ENCODE data around the gene SPATC1L. TPM values are rescaled to one million over a fixed set of nuclear protein-coding genes. Genes with fewer than 3 reads are reported as not detected.

Gene SPATC1L
- polyA plus RNA-seq, 2 of the 4 experiments (the other 2 are of a cell fraction): 0.14 TPM; not detected in 1

DNA sequence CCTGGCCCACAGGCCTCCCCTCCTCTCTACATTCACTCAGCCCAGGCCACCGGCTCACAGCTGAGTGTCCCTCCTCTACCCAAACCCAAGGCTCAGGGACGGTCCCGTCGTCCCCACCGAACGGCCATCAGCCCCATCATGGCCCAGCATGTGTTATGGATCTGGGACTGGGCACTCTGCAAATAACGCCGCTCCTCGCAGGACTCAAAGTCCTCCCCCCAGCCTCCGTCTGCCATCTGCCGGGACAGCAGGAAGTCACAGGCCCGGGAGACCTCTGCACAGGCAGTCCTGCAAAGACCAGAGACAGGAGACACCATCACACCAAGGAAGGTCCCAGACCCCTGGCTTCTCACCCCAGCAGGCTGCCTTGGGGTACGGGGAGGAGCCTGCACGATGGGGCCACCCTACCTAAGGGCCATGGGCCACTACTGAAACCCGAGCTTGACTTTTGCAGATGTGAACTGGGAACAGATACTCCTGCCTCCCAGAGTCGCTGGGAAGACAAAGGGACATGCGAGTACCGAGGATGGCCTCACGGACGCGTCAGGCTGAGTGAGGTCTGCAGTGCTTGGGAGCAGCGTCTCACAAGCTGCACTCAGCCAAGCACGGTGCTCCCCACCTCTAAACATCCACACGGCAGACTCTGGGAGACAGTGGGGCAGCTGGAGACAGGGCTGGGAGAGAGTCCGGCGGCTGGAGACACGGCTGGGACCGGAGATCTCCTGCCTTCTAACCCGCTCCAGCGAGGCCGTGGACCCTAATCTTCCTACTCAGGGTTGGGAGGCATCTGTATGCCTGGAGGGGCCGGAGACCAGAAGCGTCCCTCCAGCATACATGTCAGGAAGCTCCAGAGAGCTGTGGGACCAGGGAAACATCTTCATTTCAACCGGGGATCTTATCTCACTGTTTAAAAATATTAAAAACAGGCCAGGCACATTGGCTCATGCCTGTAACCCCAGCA lies 10.4 kb upstream of the SPATC1L start:
- TF ChIP-seq HDAC2 (IDR thresholded peaks at IDR 0.05): no peak
- TF ChIP-seq NPAS2 (CRISPR knock-in tag; IDR thresholded peaks at IDR 0.05; ENCODE audit: borderline replicate concordance): no peak
- no peak for TF ChIP-seq CBX8 (IDR thresholded peaks at IDR 0.05)
- no peak for TF ChIP-seq RAD21 (conservative IDR thresholded peaks at IDR 0.05 in 1 of 2, IDR thresholded peaks at IDR 0.05 in 1 of 2)
- TF ChIP-seq SMC3 (IDR thresholded peaks at IDR 0.05): no peak
- TF ChIP-seq FOSB (CRISPR knock-in tag; IDR thresholded peaks at IDR 0.05): no peak
- no peak for TF ChIP-seq JUN (IDR thresholded peaks at IDR 0.05)
- no peak for TF ChIP-seq JUNB (IDR thresholded peaks at IDR 0.05)
- no peak for TF ChIP-seq HES2 (IDR thresholded peaks at IDR 0.05)
- TF ChIP-seq, protein P1, sequence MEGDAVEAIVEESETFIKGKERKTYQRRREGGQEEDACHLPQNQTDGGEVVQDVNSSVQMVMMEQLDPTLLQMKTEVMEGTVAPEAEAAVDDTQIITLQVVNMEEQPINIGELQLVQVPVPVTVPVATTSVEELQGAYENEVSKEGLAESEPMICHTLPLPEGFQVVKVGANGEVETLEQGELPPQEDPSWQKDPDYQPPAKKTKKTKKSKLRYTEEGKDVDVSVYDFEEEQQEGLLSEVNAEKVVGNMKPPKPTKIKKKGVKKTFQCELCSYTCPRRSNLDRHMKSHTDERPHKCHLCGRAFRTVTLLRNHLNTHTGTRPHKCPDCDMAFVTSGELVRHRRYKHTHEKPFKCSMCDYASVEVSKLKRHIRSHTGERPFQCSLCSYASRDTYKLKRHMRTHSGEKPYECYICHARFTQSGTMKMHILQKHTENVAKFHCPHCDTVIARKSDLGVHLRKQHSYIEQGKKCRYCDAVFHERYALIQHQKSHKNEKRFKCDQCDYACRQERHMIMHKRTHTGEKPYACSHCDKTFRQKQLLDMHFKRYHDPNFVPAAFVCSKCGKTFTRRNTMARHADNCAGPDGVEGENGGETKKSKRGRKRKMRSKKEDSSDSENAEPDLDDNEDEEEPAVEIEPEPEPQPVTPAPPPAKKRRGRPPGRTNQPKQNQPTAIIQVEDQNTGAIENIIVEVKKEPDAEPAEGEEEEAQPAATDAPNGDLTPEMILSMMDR (IDR thresholded peaks at IDR 0.05): no peak
- TF ChIP-seq ELK1 (IDR thresholded peaks at IDR 0.05; ENCODE audit: low read depth, low read length): no peak
- no peak for TF ChIP-seq FOSL2 (IDR thresholded peaks at IDR 0.05)
- TF ChIP-seq FOSL2 (CRISPR knock-in tag; IDR thresholded peaks at IDR 0.05): no peak
- no peak for TF ChIP-seq CEBPB (IDR thresholded peaks at IDR 0.05)
- TF ChIP-seq EHF (CRISPR knock-in tag; IDR thresholded peaks at IDR 0.05): no peak
- no peak for FAIRE-seq
- Histone ChIP-seq H3K9me3 (no peaks in the 10 kb centered on the region), H3K27ac (no peak overlapping the region), H3K4me2 (no peak overlapping the region), H3K4me1 (no peaks in the 10 kb centered on the region), H3K4me3 (no peak overlapping the region)
- no peak for ATAC-seq
- ChIA-PET CTCF (interaction anchor here (1.2 to 1.5 kb wide), 2 partner anchors 41 to 51 kb away, joined by 3 to 5 read pairs; no protein-coding TSS in a partner anchor), POLR2A (no interaction called here)
- WGBS (ENCODE audit: missing lambda C conversion rate): 94% methylated on average over 26 of the region's 34 CpGs
- DNase-seq (ENCODE audit: low read depth in 1 of 2, low spot score in 1 of 2): no peak

GRCh38 chr21:46193829-46194373 lies 9.6 kb upstream of the SPATC1L start:
- Histone ChIP-seq H3K4me3 (no peak overlapping the region), H3K4me2 (no peak overlapping the region), H3K4me1 (peaks cover 2% of the 10 kb centered on the region; the same call in 2 of the 3 replicates), H3K27ac (no peak overlapping the region), H3K9me3 (no peaks in the 10 kb centered on the region)
- no peak for ATAC-seq
- no peak for TF ChIP-seq HOXB5 (CRISPR knock-in tag; IDR thresholded peaks at IDR 0.05)
- TF ChIP-seq POLR2A (IDR thresholded peaks at IDR 0.05; ENCODE audit: low read length): no peak
- TF ChIP-seq, protein P2, sequence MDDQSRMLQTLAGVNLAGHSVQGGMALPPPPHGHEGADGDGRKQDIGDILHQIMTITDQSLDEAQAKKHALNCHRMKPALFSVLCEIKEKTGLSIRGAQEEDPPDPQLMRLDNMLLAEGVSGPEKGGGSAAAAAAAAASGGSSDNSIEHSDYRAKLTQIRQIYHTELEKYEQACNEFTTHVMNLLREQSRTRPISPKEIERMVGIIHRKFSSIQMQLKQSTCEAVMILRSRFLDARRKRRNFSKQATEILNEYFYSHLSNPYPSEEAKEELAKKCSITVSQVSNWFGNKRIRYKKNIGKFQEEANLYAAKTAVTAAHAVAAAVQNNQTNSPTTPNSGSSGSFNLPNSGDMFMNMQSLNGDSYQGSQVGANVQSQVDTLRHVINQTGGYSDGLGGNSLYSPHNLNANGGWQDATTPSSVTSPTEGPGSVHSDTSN (IDR thresholded peaks at IDR 0.05): no peak
- no peak for TF ChIP-seq EHF (CRISPR knock-in tag; IDR thresholded peaks at IDR 0.05)
- no peak for TF ChIP-seq MAX (IDR thresholded peaks at IDR 0.05)
- TF ChIP-seq HOXA7 (CRISPR knock-in tag; IDR thresholded peaks at IDR 0.05): no peak
- TF ChIP-seq EHMT2 (IDR thresholded peaks at IDR 0.05; ENCODE audit: low read depth): no peak
- WGBS (ENCODE audit: missing lambda C conversion rate): 93% methylated on average over 6 of the region's 10 CpGs
- ChIA-PET CTCF (interaction anchor here (1.2 kb wide), 1 partner anchor 40 kb away, joined by 3 read pairs; no protein-coding TSS in a partner anchor), POLR2A (no interaction called here)
- FAIRE-seq: no peak
- DNase-seq (ENCODE audit: low read depth in 1 of 2, low spot score in 1 of 2): no peak
